ENCODE results near the gene MOGAT1. TPM values are rescaled to one million over a fixed set of nuclear protein-coding genes. Genes with fewer than 3 reads are reported as not detected.
"Not testable (repeated sequence)": the region's sequence is repeated elsewhere in the genome, so short reads cannot be mapped to it uniquely, and the experiment has no call there.

The MOGAT1 gene
- total RNA-seq, 1 experiment from 2014 or later: not detected

- no peak for DNase-seq (ENCODE audit: extremely low read depth, low read depth)
Measured at GRCh38 chr2:222736924-222737323, 65.5 kb downstream of the MOGAT1 start.

GRCh38 chr2:222738312-222738711 is 66.9 kb downstream of the MOGAT1 start:
- DNase-seq (ENCODE audit: extremely low read depth, low read depth): no peak

GRCh38 chr2:222738809-222739208 is 67.4 kb downstream of the MOGAT1 start:
- DNase-seq (ENCODE audit: extremely low read depth, low read depth): no peak

DNA sequence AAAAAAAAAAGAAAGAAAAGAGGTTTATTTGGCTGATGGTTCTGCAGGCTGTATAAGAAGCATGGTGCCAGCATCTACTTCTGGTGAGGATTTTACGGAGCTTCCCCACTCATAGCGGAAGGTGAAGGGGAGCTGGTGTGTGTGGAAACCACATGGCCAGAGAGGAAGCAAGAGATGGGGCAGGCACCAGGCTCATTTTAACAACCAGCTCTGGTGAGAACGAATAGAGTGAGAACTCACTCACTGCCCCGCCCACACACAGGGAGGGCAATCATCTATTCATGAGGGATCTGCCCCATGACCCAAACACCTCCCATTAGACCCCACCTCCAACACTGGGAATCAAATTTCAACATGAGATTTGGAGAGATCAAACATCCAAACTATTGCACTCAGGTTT is 68.5 kb downstream of the MOGAT1 start:
- no peak for DNase-seq (ENCODE audit: extremely low read depth, low read depth)

DNA sequence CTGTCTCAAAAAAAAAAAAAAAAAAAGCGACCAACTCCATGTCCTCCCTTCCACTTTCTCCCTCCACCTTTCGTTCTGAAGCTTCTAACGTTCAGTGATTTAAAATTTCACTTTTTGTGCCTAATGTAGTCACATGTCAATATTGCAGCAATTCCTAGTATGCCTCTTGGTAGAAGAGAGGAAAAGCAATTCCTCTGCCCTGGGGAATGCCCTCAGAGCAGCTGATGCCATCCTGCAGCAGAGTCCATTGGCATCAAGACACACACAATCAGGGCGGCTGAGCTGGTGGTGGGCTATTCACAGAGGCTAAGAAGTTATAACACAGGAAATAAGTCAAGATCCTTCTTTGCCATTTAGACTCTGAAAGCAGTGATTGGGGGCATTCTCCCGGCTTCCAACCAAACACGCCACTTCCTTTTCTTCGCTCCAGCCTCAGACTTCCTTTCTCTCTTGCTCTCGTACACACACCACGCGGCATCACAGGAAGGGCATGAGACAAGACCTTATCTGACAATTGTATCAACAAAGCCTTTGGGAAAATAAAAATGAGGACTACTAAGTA is 71.9 kb downstream of the MOGAT1 start:
- DNase-seq (ENCODE audit: extremely low read depth, low read depth): no peak

DNA sequence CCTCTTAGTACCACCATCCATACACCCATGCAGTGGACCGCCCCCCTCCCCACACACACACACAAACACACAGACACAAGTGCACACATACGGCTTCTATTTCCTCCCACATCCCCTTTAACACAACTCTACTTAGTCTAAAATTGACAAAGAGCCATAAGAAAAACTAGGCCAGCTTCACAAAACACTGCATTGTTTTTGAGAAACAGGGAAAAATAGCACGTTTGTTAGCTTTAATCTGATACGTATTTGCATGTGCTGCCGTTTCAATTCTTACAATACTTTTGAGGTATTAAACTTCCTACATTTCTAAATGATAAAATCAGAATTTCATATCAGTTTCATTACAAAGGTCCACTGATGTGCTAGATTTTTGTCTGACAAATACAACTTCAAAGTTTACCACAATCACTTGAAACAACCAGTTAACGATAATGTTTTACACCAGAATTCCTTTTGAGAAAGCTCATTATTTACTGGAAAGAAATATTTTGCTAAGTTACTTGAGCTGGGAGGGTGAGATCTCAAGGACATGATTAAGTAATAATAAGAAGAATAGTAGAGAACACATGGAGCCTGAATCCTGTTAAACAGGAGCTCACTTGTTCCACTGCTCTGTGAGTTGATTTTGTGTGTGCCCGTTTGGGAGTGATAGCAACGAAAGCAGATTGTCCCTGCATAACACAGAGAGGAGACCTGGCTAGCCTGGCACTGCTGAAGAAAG is 74.5 kb downstream of the MOGAT1 start:
- DNase-seq (ENCODE audit: extremely low read depth, low read depth): no peak

DNA sequence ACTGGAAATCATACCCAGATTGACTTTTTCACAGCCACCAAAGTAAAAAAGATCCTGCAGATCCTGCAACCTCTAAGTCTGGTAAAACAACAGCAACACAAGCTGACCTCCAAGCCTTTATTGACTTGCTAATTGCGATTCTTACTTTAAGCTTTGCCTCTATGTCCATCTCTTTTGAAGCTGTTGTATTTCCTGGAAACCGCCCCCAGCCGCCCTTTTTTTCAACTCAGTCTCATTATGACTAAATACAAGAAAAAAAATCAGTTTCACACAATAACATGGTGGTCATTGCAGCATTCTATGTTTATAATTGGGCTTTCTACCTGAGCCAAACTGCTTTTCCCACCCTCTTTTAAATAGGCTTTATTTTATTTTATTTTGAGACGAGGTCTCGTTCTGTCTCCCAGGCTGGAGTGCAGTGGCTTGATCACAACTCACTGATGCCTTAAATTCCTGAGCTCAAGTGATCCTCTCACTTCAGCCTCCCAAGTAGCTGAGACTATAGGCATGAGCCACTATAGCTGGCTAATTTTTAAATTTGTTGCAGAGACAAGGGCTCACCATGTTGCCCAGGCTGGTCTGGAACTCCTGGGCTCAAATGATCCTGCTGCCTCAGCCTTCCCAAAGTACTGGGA is 76.2 kb downstream of the MOGAT1 start:
- no peak for DNase-seq (ENCODE audit: extremely low read depth, low read depth)

DNA sequence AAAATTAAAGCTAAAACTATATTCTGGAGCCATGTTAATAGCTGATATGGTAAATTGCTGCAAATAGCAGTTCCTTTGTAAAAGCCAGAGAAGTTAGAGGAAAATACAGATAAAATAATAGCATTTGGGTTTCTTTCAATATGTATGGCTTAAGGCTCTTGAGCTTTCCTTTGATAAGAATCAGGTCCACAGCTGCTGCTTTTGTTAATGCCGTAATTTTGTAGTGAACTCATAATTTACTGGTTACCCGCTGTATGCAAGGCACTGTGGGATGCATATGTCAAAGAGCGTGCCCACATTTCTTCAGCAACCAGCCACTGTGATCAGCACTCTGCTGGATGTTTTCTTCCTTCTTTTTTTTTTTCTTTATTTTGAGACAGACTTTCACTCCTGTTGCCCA is 79.1 kb downstream of the MOGAT1 start:
- no peak for DNase-seq (ENCODE audit: extremely low read depth, low read depth)

- no peak for DNase-seq (ENCODE audit: extremely low read depth, low read depth)
Measured at GRCh38 chr2:222751238-222751637, 79.8 kb downstream of the MOGAT1 start.

GRCh38 chr2:222751821-222752719 is 80.6 kb downstream of the MOGAT1 start:
- DNase-seq (ENCODE audit: extremely low read depth, low read depth): no peak

- no peak for DNase-seq (ENCODE audit: extremely low read depth, low read depth)
Measured at GRCh38 chr2:222752746-222753145, 81.3 kb downstream of the MOGAT1 start.

GRCh38 chr2:222753251-222753824 is 81.9 kb downstream of the MOGAT1 start:
- DNase-seq (ENCODE audit: extremely low read depth, low read depth): no peak

- no peak for DNase-seq (ENCODE audit: extremely low read depth, low read depth)
Measured at GRCh38 chr2:222754324-222754930, 83.0 kb downstream of the MOGAT1 start.

GRCh38 chr2:222755593-222755992 is 84.1 kb downstream of the MOGAT1 start:
- not testable (repeated sequence) for DNase-seq (ENCODE audit: extremely low read depth, low read depth)

GRCh38 chr2:222756362-222756831 is 84.9 kb downstream of the MOGAT1 start:
- DNase-seq (ENCODE audit: extremely low read depth, low read depth): no peak

GRCh38 chr2:222756951-222757650 is 85.6 kb downstream of the MOGAT1 start:
- no peak for DNase-seq (ENCODE audit: extremely low read depth, low read depth)

Data from NCI-H460 (cell line).